Fibroblast of skin of back (primary cell): ENCODE results near the gene PPP1R18. TPM values are rescaled to one million over a fixed set of nuclear protein-coding genes. Genes with fewer than 3 reads are reported as not detected.
"Not testable (repeated sequence)": the region's sequence is repeated elsewhere in the genome, so short reads cannot be mapped to it uniquely, and the experiment has no call there.

ENCODE experiments used
- DNase-seq: peaks from one replicate; pipeline ENCODE4 v3.0.0-alpha.2; 2013
- polyA plus RNA-seq, 2 experiments: library from polyadenylated mRNA; unstranded; fragments of 120-200 nt; gene quantifications; one replicate each; pipeline ENCODE4 v1.2.1, GENCODE V29; 2013; ENCODE audit not compliant: insufficient read length in 2 of 2

Gene PPP1R18, protein sequence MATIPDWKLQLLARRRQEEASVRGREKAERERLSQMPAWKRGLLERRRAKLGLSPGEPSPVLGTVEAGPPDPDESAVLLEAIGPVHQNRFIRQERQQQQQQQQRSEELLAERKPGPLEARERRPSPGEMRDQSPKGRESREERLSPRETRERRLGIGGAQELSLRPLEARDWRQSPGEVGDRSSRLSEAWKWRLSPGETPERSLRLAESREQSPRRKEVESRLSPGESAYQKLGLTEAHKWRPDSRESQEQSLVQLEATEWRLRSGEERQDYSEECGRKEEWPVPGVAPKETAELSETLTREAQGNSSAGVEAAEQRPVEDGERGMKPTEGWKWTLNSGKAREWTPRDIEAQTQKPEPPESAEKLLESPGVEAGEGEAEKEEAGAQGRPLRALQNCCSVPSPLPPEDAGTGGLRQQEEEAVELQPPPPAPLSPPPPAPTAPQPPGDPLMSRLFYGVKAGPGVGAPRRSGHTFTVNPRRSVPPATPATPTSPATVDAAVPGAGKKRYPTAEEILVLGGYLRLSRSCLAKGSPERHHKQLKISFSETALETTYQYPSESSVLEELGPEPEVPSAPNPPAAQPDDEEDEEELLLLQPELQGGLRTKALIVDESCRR
- polyA plus RNA-seq (2013, experiment 1 of 2; ENCODE audit: insufficient read length) = 239 TPM
- polyA plus RNA-seq (2013, experiment 2 of 2; ENCODE audit: insufficient read length) = 265 TPM

DNA sequence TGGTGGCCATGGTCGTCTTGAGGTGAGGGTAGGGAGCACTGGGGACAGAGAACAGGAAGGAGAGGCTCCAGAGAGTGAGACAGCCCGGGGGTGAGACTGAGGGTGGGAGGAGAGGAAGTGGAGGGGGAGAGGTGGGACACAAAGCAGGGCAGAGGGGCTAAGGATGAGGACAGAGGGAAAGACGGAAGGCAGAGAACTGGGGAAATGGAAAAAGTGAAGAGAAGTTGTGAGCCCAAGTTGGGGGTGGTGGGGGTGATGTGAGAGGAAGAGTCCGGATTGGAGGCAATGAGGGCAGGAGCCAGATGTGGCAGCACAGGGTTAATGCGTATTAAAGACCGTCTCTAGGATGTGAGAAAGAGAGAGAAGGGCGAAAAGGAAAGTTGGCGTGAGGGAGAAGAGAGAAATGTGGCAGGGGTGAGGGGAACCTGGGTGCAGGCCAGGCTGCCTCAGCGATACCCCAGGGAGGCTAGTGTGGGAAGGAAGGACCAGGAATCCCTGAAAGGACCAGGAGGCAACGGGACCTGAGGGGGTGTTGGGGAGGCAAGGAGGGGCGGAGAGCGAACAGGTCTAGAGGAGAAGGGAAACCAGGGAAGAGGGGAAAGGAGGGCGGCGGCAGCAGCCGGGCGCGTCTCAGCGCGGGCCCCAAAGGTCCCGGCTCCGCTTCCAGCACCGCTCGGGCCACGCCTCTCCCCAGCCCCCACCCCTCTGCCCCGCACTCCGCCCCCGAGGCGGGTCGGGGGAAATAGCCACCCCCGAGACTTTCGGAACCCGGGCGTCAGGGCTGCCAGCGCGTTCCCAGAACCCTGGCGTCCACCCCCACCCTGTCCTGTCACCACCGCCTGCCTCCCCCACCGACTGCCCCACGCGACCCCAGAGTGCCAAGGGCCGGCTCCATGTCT lies at the start of gene PPP1R18:
Gene PPP1R18 (minus strand): TSS at position 637 of the 899 bp plus-strand sequence. CDS start 627 bp downstream, at position 10.
- DNase-seq = peak; percentile 81

DNA sequence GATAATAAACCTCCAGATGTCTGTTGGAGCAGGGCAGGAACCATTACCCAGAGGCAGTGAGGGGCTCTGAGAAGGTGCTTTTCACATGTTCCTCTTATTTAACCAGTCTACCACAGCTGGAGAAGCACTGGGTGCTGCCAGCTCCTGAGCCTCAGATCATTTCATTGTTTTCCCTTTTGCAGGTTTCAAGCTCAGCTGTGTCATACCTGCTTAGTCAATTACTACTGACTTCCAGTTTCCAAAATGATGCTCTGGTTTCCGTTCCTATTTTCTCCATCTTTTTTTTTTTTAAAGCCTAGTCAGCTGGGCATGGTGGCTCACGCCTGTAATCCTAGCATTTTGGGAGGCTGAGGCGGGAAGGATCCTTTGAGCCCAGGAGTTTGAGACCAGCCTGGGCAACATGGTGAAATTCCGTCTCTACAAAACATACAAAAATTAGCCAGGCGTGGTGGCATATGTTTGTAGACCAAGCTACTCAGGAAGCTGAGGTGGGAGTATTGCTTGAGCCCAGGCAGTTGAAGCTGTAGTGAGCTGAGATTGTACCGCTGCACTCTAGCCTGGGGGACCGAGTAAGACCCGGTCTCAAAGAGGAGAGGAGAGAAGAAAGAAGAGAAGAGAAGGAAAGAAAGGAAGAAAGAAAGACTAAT lies 49.3 kb upstream of the PPP1R18 start:
- DNase-seq = no peak

DNA sequence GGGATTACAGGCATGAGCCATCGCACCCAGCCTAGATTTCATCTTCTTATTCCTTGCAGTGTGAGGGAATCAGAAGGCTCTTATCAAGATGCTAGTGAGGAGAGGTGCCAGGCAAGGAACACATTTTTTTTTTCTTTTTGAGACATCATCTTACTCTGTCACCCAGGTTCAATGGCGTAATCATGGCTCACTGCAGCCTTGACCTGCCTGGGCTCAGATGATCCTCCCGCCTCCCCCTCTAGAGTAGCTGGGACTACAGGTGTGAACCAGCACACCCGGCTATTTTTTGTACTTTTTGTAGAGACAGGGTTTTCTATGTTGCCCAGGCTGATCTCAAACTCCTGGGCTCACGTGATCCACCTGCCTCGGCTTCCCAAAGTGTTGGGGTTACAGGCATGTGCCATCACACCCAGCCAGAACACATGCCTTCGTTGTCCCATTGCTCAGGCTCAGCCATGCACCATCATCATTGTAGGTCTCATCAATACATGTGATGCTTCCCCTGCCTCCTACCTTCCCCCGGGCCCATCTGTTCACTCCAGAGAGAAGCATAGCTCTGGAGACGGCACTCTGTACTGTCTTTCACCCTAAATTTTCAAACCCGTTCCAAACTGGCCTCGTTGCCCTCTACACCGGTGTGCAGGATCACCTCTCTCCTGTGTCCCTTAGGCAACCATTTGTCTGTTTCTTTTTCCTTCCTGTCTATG lies 45.9 kb upstream of the PPP1R18 start:
- DNase-seq = no peak

DNA sequence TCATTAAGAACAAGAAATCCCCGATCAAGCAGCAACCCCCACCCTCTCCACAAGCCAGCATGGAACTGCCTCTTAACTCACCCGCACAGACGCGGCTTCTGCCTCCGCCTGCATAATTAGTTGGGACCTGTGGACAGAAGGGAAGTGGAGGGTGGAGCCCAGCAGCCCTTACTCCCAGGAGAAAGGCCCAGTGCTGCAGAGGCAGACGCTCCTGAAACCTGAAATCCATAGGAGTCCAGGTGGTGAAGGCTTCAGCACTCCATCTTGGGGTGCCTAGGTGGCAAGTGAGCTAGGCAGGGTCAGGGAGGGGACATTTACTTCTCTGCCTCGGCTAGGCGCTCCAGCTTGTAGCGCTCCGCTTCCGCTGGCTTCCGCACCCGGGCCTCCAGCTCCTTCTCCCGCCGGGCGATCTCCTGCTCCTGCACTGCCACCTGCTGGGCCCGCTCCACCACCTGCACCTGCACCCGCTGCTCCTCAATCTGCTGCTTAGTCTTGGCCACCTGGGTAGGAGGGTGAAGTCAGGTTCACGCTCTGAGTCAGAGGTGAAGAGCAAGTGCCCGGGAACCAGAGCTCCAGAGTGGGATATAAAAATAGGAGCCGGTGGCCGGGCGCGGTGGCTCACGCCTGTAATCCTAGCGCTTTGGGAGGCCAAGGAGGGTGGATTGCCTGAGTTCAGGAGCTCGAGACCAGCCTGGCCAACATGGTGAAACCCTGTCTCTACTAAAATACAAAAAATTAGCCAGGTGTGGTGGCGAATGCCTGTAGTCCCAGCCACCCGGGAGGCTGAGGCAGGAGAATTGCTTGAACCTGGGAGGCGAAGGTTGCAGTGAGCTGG lies 44.4 kb upstream of the PPP1R18 start:
- peak; percentile 46 for DNase-seq

DNA sequence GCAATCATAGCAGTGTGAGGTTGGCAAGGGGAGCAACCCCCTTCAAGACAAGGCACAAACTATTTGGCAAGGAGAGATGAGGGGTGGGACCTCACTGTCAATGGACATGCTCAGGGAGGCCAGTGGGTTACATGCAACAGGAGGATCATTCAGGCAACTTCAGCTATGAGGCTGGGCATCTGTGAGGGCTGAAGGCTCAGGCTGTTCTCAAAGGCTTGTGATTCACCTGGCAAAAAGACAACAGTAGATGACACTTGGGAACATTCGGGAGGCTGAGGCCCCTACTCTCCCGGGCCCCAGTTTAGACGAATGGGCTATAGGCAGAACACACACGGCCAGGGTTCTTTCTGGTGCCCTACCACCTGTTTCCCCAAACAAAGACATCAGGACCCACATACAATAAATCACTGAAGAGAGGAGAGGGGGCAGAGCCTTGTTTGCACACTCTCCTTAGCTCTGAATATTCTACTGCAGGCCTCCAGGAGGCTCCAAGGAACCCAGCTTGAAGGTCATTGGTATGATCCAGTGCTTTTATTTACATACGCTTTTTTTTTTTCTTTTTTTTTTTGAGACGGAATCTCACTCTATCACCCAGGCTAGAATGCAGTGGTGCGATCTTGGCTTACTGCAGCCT lies 41.6 kb upstream of the PPP1R18 start:
- peak; percentile 58 for DNase-seq

DNA sequence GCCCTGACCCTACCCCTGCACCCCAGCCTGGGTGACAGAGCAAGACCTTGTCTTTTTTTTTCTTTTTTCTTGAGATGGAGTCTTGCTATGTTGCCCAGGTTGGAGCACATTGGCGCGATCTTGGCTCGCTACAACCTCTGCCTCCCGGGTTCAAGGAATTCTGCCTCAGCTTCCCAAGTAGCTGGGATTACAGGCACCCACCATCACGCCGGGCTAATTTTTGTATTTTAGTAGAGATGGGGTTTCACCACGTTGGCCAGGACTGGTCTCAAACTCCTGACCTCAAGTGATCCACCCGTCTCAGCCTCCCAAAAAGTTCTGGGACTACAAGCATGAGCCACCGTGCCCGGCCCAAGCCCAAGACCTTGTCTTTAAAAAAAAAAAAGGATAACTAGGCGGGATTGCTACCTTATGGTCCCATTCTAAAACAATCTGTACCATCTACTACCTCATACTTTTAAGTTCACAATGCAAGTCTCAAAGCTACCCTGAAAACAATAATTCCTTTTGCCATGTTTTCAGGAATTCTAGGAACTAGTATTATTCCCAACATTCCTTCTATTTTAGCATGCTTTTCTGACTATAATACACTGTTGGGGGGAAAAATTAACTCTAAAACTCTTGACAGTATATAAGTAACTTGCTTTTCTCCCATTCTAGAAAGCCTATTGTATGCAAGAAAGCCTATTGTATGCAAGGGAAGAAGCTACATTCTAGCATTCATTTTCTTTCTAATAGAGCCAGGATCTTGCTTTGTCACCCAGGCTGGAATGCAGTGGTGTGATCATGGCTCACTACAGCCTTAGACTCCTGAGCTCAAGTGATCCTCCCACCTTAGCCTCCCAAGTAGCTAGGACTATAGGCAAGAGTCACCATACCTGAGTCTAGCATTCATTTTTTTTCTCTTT lies 40.3 kb upstream of the PPP1R18 start:
- DNase-seq = peak; percentile 52

DNA sequence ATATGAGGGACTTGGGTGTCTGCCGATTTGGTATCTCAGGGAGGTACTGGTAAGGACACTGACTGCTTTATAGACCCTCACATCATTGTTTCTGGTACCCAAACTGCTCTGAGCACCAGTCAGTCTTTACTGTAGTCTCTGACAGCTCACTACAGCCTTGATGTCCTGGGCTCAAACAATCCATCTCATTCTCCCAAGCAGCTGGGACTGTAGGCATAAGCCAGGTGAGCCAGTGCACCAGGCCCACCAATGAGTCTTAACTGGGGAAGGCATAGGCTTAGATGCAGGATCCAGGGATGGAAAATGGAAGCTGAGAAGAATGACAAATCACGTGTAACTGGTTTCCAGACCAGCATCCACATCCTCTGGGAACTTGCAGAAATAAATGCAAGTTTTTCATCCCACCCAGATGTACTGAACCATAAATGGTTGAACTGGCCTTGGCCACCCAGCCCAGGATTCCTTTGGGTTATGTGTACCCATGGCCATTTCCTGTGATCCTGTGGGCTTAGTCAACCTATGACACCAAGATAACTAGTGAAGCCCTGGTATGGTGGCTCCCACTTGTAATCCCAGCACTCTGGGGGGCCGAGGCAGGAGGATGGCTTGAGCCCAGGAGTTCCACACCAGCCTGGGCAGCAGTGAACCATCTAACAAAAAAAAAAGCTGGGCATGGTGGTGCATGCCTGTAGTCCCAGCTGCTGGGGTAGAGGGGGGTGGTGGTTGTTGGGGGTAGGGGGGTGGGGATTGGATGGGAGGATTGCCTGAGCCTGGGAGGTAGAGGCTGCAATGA lies 39.5 kb upstream of the PPP1R18 start:
- peak; percentile 89 for DNase-seq

DNA sequence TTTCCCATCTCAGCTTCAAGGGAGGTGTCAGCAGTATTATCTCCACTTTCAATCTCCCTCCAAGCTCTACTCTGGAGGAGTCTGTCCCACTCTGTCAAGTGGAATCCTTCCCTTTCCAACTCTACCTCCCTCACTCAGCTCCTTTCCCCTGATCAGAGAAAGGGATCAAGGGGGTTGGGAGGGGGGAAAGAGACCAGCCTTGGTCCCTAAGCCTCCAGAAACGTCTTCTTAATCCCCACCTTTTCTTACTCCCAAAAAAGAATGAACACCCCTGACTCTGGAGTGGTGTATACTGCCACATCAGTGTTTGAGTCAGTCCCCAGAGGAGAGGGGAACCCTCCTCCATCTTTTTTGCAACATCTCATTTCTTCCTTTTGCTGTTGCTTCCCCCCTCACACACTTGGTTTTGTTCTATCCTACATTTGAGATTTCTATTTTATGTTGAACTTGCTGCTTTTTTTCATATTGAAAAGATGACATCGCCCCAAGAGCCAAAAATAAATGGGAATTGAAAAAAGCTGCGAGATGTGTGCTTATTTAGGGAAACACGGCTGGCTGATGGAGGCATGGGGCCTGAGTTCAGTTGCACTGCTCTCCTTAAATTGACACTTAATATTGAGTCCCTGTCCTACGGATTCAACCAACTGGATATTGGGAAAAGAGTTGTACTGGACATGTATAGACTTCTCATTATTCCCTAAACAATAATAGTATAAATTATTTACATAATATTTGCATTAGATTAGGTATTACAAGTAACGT lies 38.6 kb upstream of the PPP1R18 start:
- peak; percentile 35 for DNase-seq

DNA sequence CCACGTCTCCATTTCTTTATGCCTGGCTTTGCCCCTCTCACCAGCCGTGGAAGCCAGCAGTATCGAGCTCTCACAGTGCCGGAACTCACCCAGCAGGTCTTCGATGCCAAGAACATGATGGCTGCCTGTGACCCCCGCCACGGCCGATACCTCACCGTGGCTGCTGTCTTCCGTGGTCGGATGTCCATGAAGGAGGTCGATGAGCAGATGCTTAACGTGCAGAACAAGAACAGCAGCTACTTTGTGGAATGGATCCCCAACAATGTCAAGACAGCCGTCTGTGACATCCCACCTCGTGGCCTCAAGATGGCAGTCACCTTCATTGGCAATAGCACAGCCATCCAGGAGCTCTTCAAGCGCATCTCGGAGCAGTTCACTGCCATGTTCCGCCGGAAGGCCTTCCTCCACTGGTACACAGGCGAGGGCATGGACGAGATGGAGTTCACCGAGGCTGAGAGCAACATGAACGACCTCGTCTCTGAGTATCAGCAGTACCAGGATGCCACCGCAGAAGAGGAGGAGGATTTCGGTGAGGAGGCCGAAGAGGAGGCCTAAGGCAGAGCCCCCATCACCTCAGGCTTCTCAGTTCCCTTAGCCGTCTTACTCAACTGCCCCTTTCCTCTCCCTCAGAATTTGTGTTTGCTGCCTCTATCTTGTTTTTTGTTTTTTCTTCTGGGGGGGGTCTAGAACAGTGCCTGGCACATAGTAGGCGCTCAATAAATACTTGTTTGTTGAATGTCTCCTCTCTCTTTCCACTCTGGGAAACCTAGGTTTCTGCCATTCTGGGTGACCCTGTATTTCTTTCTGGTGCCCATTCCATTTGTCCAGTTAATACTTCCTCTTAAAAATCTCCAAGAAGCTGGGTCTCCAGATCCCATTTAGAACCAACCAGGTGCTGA lies 37.6 kb upstream of the PPP1R18 start:
- DNase-seq = not testable (repeated sequence)

DNA sequence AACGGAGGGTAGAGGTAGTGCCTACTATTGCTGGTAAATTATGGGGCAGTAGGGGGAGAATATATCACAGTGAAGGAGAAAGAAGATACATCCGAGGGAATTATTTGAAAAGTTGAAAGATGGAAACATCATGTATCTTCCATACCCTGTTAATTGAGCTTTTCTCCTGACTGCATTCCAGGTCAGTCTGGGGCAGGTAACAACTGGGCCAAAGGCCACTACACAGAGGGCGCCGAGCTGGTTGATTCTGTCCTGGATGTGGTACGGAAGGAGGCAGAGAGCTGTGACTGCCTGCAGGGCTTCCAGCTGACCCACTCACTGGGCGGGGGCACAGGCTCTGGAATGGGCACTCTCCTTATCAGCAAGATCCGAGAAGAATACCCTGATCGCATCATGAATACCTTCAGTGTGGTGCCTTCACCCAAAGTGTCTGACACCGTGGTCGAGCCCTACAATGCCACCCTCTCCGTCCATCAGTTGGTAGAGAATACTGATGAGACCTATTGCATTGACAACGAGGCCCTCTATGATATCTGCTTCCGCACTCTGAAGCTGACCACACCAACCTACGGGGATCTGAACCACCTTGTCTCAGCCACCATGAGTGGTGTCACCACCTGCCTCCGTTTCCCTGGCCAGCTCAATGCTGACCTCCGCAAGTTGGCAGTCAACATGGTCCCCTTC lies 36.9 kb upstream of the PPP1R18 start:
- not testable (repeated sequence) for DNase-seq

DNA sequence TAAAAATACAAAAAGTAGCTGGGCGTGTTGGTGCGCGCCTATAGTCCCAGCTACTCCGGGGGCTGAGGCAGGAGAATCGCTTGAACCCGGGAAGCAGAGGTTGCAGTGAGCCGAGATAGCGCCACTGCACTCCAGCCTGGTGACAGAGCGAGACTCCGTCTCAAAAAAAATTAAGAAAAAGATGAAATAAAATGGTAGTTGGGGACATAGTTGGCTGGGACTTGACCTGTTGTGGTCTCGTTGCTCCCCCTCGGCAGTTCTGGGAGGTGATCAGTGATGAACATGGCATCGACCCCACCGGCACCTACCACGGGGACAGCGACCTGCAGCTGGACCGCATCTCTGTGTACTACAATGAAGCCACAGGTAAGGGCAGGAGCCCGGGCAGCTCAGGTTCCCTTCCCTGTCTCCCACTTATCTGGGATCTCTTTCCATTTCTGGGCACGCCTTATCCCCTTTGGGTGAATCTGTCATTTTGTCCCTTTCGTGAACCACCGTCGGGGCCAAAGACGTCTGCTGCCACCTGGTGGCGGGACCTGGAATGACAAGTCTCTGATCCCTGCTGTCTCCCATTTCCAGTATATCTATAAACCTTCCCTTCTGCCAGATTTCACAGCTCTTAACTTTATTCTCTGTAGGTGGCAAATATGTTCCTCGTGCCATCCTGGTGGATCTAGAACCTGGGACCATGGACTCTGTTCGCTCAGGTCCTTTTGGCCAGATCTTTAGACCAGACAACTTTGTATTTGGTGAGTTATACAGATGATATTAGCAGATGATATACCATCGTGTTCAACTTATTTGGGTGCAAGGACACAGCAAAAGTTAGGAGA lies 36.1 kb upstream of the PPP1R18 start:
- peak; percentile 81 for DNase-seq

DNA sequence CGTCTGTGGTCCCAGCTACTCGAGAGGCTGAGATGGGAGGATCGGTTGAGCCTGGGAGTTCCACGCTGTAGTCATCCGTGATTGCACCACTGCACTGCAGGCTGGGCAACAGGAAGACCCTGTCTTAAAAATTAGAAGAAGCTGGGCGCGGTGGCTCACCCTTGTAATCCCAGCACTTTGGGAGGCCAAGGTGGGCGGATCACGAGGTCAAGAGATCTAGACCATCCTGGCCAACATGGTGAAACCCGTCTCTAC lies 35.5 kb upstream of the PPP1R18 start:
- peak; percentile 28 for DNase-seq

DNA sequence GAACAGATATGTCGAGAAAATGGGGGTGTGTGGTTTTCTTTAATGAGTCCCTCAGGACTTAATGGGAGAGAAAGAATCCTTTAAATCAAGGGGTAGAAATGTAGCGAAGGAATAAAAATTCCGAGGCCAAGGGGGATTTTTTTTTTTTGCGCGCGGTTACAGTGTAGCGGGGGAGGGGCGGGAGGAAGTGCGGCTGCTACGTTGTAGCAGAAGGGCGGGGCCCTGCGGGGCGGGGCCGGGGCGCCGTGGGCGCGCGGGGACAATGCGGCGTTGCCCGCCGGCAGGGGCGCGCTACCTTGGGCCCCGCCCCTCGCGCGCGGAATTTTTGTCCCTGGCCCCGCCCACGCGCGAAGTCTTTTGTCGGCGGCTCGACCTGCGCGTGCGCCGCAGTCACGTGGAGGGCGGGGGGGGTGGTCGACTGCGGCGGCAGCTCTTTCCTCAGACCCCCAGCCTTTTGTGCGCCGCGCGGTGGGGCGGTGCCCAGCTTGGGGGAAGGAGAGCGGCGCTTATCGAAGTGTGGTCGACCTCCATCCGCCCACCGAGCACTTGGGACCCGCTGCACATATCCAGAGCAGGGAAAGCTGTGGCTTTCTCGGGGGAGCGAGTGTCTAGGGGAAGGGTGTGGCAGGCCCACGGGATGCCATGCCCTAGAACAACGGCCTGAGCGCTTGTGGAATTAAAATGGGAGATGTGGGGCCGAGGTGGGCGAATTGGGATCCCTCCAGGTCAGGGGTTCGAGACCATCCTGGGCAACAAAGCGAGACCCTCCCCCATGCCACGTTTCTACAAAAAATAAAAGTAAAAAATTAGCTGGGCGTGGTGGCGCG lies 35.0 kb upstream of the PPP1R18 start:
- peak; percentile 89 for DNase-seq

DNA sequence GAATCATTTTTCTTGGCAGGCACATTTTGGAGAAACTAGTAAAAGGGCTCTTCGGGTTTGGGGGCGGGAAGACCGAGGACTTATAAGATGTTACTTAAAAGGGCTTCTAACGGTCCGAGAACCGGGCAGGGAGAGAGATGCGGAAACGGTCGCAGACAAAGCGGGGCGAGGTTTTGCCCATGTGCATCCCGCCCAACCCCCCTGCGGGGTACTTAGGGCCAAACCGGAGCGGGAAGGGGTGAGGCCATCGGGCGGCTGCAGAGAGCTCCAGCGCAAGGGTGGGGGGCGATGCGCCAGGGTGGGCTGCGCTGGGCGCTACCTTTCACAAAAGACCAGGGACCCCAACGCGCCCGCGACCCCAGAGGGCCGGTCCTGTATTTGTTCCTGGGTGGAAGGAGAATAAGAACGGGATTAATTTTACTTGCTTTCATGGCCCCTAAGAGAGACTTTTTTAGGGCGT lies 34.3 kb upstream of the PPP1R18 start:
- peak; percentile 56 for DNase-seq
